Skin epidermis (tissue), 12 donors: ENCODE results near the gene NUP93.

ENCODE experiments used
- H3K27ac ChIP-seq, 21 experiments: fragments of 200-600 bp; sonication (generic) in 11 of 21; one replicate each; pipeline ENCODE4 v1.5.0; 2020; ENCODE audit warnings: mild to moderate bottlenecking in 3 of 21, inconsistent platforms in 2 of 21, moderate library complexity in 2 of 21
- H3K4me3 ChIP-seq, 7 experiments: fragments of 200-600 bp; sonication (generic) in 2 of 7; one replicate each; pipeline ENCODE4 v1.5.0; 2020; ENCODE audit warnings: inconsistent platforms in 2 of 7, mild to moderate bottlenecking in 2 of 7, moderate library complexity in 1 of 7

Gene NUP93

GRCh38 chr16:56729735-56730662, at the start of gene NUP93:
TSS of gene NUP93 (plus strand) at chr16:56730129. CDS start at chr16:56748248, 18,119 bp downstream.
- H3K27ac ChIP-seq = peak within 1 kb of the TSS; percentile 34 to 89 (median 81)
- H3K4me3 ChIP-seq = peak within 1 kb of the TSS; percentile 62 to 98 (median 87)

GRCh38 chr16:56681939-56682702, 47.8 kb upstream of the NUP93 start, which contains the start of gene MT1X:
TSS of gene MT1X (plus strand) at chr16:56682470. CDS start at chr16:56682541, 71 bp downstream.
- Histone ChIP-seq H3K4me3 (peak within 1 kb of the TSS; percentile 49 to 74 (median 62)), H3K27ac (peak within 1 kb of the TSS; percentile 25 to 97 (median 88))

- H3K27ac ChIP-seq = peak overlapping the region; percentile 25 to 97 (median 88)
These were observed 47.1 kb upstream of the NUP93 start for GRCh38 chr16:56682703-56683397.

GRCh38 chr16:56683424-56684172, 46.3 kb upstream of the NUP93 start:
- peak overlapping the region in 16 of 21 experiments; percentile 65 to 97 (median 89) for H3K27ac ChIP-seq
- peak overlapping the region; percentile 49 to 74 (median 62) for H3K4me3 ChIP-seq

More at GRCh38 chr16:56682703-56683397, 47.1 kb upstream of the NUP93 start:
- peak overlapping the region; percentile 49 to 74 (median 62) for H3K4me3 ChIP-seq

- Histone ChIP-seq H3K4me3 (peak overlapping the region in 2 of 7 experiments; percentile 66 to 74), H3K27ac (peak overlapping the region in 10 of 21 experiments; percentile 15 to 94 (median 73))
These were observed 45.5 kb upstream of the NUP93 start for GRCh38 chr16:56684256-56684925.

DNA sequence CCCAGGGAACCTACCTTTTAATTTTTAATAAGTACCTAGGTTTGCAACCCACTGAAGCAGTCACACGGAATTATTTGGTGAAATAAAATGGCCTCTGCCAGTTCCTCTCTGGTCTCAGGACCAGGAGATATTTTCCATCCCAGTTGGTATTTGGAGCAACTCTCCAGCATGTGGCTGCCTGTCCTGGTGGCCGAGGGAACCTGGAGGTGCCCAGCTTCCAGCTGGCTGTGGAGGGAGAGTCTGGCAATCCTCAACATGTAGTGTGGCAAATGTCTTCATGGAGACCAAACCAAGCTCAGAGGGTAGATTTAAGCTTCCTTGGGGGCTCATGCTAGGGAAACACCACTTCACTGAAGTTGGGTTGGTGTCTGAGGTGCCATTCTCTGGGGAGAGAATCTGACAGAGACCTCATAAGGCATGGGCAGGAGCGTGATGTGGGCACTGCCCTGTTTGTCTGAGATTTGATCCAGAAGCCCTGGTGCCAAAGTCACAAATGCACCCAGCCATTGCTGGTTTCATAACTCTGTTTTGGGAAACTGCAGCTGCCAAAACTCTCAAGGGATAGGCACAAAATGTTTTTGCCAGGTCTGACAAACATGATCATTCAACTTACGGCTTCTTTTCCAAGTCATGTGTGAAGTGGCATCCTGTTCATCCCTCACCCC, 44.9 kb upstream of the NUP93 start:
- Histone ChIP-seq H3K27ac (peak overlapping the region in 12 of 21 experiments; percentile 1 to 94 (median 61)), H3K4me3 (peak overlapping the region in 1 of 7 experiments; percentile 74)

GRCh38 chr16:56686758-56687157, 43.2 kb upstream of the NUP93 start:
- Histone ChIP-seq H3K4me3 (no peak overlapping the region), H3K27ac (no peak overlapping the region)

DNA sequence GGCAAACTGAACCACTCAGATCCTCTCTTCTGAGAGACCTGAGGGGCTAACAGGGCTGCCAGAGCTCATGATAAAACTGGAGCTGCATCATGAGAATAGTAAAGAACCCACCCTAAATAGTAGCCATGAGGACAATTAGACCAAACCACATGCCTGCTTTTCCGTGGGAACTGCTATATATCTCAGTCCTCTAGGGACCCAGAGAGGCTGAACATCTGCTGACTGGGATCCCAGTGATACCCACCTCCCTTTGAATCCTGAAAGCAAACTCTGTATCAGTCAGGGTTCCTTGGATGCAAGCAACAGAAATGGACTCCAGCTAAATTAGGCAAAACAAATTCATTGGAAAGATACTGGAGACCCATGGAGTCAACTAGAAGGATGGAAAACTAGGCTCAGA, 41.2 kb upstream of the NUP93 start:
- Histone ChIP-seq H3K4me3 (no peak overlapping the region), H3K27ac (peak overlapping the region in 3 of 21 experiments; percentile 10 to 44 (median 29))

GRCh38 chr16:56689171-56689570, 40.8 kb upstream of the NUP93 start:
- peak overlapping the region in 3 of 21 experiments; percentile 0 to 29 (median 10) for H3K27ac ChIP-seq
- no peak overlapping the region for H3K4me3 ChIP-seq

DNA sequence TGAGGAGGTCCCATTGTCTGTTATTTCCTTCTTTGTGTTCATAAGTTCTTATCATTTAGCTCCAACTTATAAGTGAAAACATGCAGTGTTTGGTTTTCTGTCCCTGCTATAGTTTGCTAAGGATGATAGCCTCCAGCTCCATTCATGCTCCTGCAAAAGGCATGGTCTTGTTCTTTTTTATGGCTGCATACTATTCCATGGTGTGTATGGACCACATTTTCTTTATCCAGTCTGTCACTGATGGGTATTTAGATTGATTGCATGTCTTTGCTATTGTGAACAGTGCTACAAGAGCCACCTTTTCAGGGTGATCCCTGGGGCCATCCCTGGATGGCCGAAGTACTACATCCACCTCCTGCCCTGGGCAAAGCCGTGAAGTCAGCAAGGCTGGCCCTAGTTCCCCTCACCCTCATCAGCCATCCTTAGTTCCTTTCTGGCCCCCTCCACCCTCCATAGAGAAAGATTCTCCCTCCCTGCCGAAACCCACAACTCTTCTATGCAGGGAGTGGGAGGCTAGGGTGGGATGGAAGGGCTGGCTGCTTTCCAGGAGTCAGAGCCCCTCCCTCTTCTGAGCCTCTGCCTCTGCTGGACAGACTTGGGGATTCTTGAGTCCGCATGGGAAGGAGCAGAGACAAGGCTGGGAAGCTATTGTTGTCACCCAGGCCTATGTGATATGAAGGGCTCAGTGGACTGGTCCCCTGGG, 39.4 kb upstream of the NUP93 start:
- Histone ChIP-seq H3K27ac (no peak overlapping the region), H3K4me3 (no peak overlapping the region)

- H3K27ac ChIP-seq = peak overlapping the region in 2 of 21 experiments; percentile 4 to 13
- no peak overlapping the region for H3K4me3 ChIP-seq
These were observed 38.0 kb upstream of the NUP93 start for GRCh38 chr16:56691885-56692284.

DNA sequence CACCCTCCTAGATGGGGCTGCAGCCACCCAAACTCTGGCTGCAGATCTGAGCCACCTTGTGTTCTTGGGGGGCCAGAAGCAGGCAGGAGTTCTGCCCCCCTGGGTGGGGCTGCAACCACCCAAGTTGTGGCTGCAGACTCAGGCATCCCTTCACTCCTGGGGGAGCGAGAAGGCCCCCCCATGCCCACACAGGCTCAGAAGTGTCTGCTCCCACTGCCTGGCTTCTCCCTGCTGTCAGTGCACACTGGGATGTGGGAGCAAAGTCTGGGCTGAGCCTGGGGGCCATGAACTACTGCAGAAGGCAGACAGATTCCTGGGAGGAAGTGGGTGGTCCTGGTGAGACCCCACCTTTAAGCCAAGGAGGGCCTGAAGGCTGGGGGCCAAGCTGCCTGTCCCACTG, 34.7 kb upstream of the NUP93 start:
- H3K27ac ChIP-seq = no peak overlapping the region
- H3K4me3 ChIP-seq = no peak overlapping the region

DNA sequence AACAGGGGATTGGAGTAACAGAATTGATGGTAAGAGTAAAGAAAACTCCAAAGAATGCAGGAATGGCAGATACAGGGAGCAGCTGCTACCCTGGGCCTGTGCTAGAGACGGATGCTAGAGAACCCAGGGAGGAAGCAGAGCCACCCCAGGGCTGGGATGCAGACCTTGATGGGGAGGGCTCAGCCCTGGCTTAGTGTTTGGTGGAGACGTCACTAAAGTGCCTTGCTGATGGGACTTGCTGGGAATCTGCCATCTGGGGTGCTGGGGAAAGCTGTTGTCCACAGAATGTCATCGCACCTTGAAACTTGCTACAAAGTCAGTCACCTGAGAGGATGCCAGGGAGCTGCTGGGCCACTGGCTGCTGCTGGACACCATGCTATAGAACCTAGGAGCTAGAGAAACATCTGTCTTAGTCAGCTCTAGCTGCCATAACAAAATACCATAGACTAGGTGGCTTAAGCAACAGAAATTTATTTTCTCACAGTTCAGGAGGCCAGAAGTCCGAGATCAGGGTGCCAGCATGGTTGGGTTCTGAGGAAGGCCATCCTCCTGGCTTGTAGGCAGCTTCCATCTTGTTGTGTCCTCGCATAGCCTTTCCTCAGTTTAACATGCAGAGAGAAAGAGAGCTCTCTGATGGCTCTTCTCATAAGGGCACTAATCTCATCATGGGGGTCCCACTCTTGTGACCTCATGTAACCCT, 32.3 kb upstream of the NUP93 start:
- Histone ChIP-seq H3K27ac (no peak overlapping the region), H3K4me3 (no peak overlapping the region)

DNA sequence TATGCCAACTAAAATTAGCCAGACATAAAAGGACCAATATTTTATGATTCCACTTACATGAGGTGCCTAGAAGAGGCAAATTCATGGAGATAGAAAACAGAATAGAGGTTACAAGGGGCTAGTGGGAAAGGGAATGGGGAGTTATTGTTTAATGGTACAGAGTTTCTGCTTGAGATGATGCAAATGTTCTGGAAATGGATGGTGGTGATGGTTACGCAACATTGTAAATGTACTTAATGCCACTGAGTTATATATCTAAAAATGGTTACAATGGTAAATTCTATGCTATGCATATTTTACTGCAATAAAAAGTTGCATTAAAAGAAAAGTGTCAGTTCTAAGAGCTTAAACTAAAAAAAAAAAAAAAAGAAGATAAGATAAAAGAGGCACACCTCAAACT, 29.7 kb upstream of the NUP93 start:
- Histone ChIP-seq H3K4me3 (no peak overlapping the region), H3K27ac (no peak overlapping the region)

- Histone ChIP-seq H3K27ac (no peak overlapping the region), H3K4me3 (no peak overlapping the region)
These were observed 29.3 kb upstream of the NUP93 start for GRCh38 chr16:56700631-56701030.

DNA sequence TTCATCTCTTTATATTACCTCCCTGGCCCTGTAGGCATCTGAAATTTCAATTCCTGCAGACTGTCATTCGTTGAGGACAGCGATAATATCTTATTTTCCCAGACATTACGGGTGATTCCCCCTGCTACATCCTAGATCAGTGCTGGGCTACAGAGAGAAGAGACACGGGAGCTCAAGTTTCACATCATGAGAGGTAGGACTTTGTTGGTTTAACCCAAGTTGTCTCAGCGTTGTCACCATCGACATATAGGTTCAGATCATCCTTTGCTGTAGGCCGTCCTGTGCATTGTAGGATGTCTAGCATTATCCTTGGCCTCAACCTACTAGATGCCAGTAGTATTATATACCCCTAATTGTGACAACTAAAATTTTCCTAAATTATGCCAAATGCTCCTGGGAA, 28.4 kb upstream of the NUP93 start:
- no peak overlapping the region for H3K27ac ChIP-seq
- no peak overlapping the region for H3K4me3 ChIP-seq

DNA sequence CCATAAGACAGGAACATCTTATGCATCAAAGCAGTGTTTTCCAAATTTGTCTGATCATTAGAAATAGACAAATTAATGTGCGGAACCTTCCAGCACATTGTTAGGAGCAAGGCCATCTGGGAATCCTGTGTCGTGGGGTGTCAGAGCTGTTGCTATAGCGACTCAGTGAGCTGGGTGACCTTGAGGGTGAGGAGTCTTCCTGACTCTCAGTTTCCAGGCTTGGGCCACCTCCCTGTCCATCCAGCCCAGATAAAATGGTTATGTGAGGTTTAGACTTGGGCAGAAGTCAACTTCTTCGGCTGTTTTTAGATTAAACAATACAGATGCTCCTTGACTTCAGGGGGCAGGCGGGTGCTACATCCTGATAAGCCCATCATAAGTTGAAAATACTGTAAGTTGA, 27.1 kb upstream of the NUP93 start:
- H3K4me3 ChIP-seq = no peak overlapping the region
- no peak overlapping the region for H3K27ac ChIP-seq
